ENCODE data around the gene CLEC16A.

Gene CLEC16A

GRCh38 chr16:11035096-11035495, 90.7 kb downstream of the CLEC16A start:
- no peak overlapping the region for H3K4me3 ChIP-seq (ENCODE audit: low read depth, low read length)
- TF ChIP-seq CTCF (IDR thresholded peaks at IDR 0.05; ENCODE audit: low read depth, low read length): no peak

- no peak for TF ChIP-seq CTCF (IDR thresholded peaks at IDR 0.05; ENCODE audit: low read depth, low read length)
- H3K4me3 ChIP-seq (ENCODE audit: low read depth, low read length): no peak overlapping the region
Measured at GRCh38 chr16:11036040-11036439, 91.7 kb downstream of the CLEC16A start.

GRCh38 chr16:11036868-11037410, 92.6 kb downstream of the CLEC16A start:
- no peak overlapping the region for H3K4me3 ChIP-seq (ENCODE audit: low read depth, low read length)
- TF ChIP-seq CTCF (IDR thresholded peaks at IDR 0.05; ENCODE audit: low read depth, low read length): no peak

GRCh38 chr16:11038305-11038704, 93.9 kb downstream of the CLEC16A start:
- TF ChIP-seq CTCF (IDR thresholded peaks at IDR 0.05; ENCODE audit: low read depth, low read length): no peak
- H3K4me3 ChIP-seq (ENCODE audit: low read depth, low read length): no peak overlapping the region

GRCh38 chr16:11038777-11039176, 94.4 kb downstream of the CLEC16A start:
- no peak overlapping the region for H3K4me3 ChIP-seq (ENCODE audit: low read depth, low read length)
- TF ChIP-seq CTCF (IDR thresholded peaks at IDR 0.05; ENCODE audit: low read depth, low read length): no peak

GRCh38 chr16:11039726-11040125, 95.4 kb downstream of the CLEC16A start:
- no peak for TF ChIP-seq CTCF (IDR thresholded peaks at IDR 0.05; ENCODE audit: low read depth, low read length)
- no peak overlapping the region for H3K4me3 ChIP-seq (ENCODE audit: low read depth, low read length)

- TF ChIP-seq CTCF (IDR thresholded peaks at IDR 0.05; ENCODE audit: low read depth, low read length): no peak
- H3K4me3 ChIP-seq (ENCODE audit: low read depth, low read length): no peak overlapping the region
Measured at GRCh38 chr16:11042191-11042590, 97.8 kb downstream of the CLEC16A start.

Measured in WI38 (cell line).